Skeletal muscle cell (primary cell): ENCODE results near the gene TMEM225B.
"Not testable (repeated sequence)": the region's sequence is repeated elsewhere in the genome, so short reads cannot be mapped to it uniquely, and the experiment has no call there.

Source experiments
- DNase-seq: peaks from one replicate; pipeline ENCODE4 v3.0.0-alpha.2; 2010; ENCODE audit warnings: low read depth
- H3K4me3 ChIP-seq: 2 replicates; pipeline ENCODE4 v1.5.1; 2011; ENCODE audit warnings: low read depth, mild to moderate bottlenecking, control low read depth, low read length, moderate library complexity

TMEM225B gene

DNA sequence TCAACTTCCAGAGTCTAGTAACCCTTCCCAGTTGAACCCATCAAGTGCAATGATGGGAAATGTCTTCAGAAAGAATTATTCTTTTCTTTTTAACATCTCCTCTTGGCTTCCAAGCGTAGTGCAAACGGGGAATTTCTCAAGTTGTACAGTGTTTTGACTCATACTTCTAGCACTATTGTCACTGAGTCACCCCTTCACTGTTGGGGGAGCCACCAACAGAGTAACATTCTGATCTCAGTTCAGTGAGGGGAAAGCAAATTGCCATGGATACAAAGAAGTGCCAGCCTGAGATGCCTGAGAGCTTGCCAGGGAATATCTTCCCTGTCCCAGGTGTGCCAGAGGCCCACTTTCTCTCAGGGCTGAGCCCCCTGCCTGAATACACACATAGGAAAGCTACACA lies 50.8 kb downstream of the TMEM225B start:
- no peak overlapping the region for H3K4me3 ChIP-seq
- no peak for DNase-seq

DNA sequence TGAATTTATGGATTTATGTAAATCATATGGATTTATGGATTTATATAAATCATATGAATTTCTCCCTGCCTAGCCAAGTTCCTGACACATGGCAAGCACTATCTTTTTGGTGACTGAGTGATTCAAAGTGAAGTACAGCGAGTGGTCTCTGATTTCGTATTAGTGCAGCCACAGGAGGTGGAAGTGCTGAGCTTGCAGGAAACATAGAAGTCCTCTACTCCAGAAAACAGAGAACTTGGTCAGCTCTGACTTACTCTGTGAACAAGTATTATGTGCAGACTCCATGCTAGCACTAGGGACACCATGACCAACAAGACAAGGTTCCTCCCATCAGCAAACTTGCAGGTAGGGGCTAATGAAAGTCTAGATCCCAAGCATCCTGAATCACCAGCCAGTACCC lies 53.2 kb downstream of the TMEM225B start:
- H3K4me3 ChIP-seq: no peak overlapping the region
- no peak for DNase-seq

DNA sequence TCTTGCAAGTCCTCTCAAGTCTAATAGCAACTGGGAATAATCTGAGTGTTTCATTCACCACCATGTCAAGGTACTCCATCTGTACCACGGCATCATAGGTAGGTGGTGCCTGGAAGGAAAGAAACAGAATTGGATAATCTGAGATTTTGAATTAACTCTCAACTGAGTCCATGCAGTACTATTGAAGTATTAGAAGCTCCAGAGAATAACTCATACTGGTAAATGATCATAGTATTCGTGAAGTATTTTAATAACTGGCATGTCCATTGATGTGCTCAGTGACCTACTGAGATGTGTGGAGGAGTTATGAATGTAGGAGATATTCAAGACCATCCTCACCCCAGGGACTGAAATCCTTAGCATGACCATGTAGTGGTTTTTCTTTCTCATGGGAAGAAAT lies 54.6 kb downstream of the TMEM225B start:
- DNase-seq: no peak
- H3K4me3 ChIP-seq: no peak overlapping the region

DNA sequence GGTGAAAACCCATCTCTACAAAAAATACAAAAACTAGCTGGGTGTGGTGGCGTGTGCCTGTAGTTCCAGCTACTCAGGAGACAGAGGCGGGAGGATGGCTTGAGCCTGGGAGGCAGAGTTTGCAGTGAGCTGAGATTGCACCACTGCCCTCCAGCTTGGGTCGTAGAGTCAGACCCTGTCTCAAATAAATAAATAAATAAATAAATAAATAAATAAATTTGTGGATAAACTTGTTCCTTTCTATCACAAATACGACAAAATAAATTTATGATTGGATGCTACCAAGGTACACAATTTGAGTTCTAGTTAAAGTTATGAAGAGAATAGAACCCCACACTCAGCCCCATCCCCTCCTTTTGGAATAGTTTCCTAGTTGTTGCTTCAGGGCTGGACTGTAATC lies 55.2 kb downstream of the TMEM225B start:
- DNase-seq, H3K4me3 ChIP-seq: not testable (repeated sequence)

DNA sequence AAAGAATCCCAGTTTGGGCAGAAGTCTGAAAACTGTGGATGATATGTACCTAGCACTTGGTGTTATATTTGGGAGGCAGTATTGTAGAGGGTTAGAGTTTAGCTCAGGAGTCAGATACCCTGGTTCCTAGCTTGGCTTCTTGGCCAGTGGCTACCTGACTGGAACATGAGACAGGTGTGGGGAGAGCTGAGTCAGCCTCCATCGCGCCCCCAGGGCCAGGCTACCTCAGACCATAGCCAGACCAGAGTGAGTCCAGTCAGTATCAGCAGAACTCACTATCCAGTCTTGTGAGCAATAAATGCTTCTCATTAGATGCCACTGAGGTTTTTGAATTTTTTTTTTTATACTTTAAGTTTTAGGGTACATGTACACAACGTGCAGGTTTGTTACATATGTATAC lies 55.7 kb downstream of the TMEM225B start:
- no peak for DNase-seq
- H3K4me3 ChIP-seq: no peak overlapping the region

DNA sequence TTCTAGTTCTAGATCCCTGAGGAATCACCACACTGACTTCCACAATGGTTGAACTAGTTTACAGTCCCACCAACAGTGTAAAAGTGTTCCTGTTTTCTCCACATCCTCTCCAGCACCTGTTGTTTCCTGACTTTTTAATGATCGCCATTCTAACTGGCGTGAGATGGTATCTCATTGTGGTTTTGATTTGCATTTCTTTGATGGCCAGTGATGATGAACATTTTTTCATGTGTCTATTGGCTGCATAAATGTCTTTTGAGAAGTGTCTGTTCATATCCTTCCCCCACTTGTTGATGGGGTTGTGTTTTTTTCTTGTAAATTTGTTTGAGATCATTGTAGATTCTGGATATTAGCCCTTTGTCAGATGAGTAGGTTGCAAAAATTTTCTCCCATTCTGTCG lies 56.6 kb downstream of the TMEM225B start:
- not testable (repeated sequence) for DNase-seq, H3K4me3 ChIP-seq

DNA sequence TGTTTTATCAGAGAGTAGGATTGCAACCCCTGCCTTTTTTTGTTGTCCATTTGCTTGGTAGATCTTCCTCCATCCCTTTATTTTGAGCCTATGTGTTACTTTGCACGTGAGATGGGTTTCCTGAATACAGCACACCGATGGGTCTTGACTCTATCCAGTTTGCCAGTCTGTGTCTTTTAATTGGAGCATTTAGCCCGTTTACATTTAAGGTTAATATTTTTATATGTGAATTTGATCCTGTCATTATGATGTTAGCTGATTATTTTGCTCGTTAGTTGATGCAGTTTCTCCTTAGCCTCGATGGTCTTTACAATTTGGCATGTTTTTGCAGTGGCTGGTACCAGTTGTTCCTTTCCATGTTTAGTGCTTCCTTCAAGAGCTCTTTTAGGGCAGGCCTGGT lies 59.8 kb downstream of the TMEM225B start:
- not testable (repeated sequence) for DNase-seq, H3K4me3 ChIP-seq
